HEK293 (cell line): ENCODE measurements around the gene TRAT1.

Experiments
- TCF7L2 ChIP-seq: IDR thresholded peaks from 2 replicates; pipeline ENCODE4 v1.6.1; 2011; ENCODE audit warnings: low read depth, mild to moderate bottlenecking, inconsistent platforms, low read length, moderate library complexity, borderline replicate concordance
- ZNF174 ChIP-seq: fragments of 450-650 bp; formaldehyde crosslinking; IDR thresholded peaks from 2 replicates; pipeline ENCODE4 v1.5.0; 2017; ENCODE audit warnings: missing biosample characterization, mild to moderate bottlenecking, missing genetic modification characterization
- TF ChIP-seq, protein P1 (sequence below): IDR thresholded peaks from 2 replicates; pipeline ENCODE4 v1.6.1; 2011; ENCODE audit warnings: mild to moderate bottlenecking, low read depth, low read length, borderline replicate concordance
- TF ChIP-seq, protein P2 (sequence below): fragments of 450-650 bp; formaldehyde crosslinking; IDR thresholded peaks from 2 replicates; pipeline ENCODE4 v1.5.0; 2017; ENCODE audit warnings: missing biosample characterization, missing genetic modification characterization, borderline replicate concordance

DNA sequence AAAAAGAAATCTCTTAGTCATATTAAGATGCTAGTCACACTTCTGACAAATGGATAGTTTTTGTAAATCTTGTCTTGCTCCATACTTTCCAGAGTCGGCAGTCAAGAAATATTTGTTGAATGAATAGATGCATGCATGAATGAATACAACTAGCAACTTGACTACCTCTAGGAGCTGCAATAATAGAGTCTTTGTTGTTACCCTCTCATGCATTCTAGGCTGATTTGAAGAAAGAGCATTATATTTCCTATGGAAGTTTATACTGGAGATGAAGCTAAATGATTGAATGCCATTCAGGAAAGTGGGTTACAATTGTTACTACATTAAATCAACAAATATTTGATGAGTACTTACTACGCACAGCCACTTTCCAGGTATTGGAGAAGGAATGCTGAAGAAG lies 18.1 kb upstream of the TRAT1 start:
- TF ChIP-seq, protein P1, sequence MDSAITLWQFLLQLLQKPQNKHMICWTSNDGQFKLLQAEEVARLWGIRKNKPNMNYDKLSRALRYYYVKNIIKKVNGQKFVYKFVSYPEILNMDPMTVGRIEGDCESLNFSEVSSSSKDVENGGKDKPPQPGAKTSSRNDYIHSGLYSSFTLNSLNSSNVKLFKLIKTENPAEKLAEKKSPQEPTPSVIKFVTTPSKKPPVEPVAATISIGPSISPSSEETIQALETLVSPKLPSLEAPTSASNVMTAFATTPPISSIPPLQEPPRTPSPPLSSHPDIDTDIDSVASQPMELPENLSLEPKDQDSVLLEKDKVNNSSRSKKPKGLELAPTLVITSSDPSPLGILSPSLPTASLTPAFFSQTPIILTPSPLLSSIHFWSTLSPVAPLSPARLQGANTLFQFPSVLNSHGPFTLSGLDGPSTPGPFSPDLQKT, result no peak
- TF ChIP-seq ZNF174 (tag by site-specific recombination) (no peak), TCF7L2 (no peak)
- TF ChIP-seq, protein P2, sequence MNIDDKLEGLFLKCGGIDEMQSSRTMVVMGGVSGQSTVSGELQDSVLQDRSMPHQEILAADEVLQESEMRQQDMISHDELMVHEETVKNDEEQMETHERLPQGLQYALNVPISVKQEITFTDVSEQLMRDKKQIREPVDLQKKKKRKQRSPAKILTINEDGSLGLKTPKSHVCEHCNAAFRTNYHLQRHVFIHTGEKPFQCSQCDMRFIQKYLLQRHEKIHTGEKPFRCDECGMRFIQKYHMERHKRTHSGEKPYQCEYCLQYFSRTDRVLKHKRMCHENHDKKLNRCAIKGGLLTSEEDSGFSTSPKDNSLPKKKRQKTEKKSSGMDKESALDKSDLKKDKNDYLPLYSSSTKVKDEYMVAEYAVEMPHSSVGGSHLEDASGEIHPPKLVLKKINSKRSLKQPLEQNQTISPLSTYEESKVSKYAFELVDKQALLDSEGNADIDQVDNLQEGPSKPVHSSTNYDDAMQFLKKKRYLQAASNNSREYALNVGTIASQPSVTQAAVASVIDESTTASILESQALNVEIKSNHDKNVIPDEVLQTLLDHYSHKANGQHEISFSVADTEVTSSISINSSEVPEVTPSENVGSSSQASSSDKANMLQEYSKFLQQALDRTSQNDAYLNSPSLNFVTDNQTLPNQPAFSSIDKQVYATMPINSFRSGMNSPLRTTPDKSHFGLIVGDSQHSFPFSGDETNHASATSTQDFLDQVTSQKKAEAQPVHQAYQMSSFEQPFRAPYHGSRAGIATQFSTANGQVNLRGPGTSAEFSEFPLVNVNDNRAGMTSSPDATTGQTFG (tag by site-specific recombination), result no peak
